Transverse colon (tissue), 4 donors: Measurements from ENCODE around the gene BTG4.

Experiments used
- CTCF ChIP-seq, 5 experiments: fragments of 200-600 bp in 3 of 5; fragments of 450-650 bp in 2 of 5; sonication (generic) in 3 of 5; IDR thresholded peaks; 1 replicate in 2 of 5; 2 replicates in 3 of 5; pipeline ENCODE4 v1.5.1; 2016 to 2017; ENCODE audit warnings: antibody characterized with exemption in 5 of 5, inconsistent platforms in 3 of 5, mild to moderate bottlenecking in 2 of 5, moderate library complexity in 1 of 5
- POLR2A ChIP-seq: fragments of 450-650 bp; IDR thresholded peaks from one replicate; pipeline ENCODE4 v1.6.1; 2016; ENCODE audit warnings: antibody characterized with exemption, mild to moderate bottlenecking, moderate library complexity
- POLR2AphosphoS5 ChIP-seq, 3 donors: sonication (generic); formaldehyde crosslinking; IDR thresholded peaks; one replicate each; pipeline ENCODE4 v1.6.1; 2016; ENCODE audit warnings: antibody characterized with exemption in 3 of 3

- no peak for TF ChIP-seq CTCF (IDR thresholded peaks at IDR 0.05)
- no peak for TF ChIP-seq POLR2AphosphoS5 (IDR thresholded peaks at IDR 0.05)
- TF ChIP-seq POLR2A: no peak
These were observed 13.3 kb upstream of the BTG4 start for GRCh38 chr11:111525456-111525855.
